IMR-90 (cell line): ENCODE measurements around the gene GAMT. TPM values are rescaled to one million over a fixed set of nuclear protein-coding genes. Genes with fewer than 3 reads are reported as not detected.
A peak's percentile ranks its signal among the peaks of the same experiment; 100 is the strongest.

Experiments used
- ATAC-seq: fragments of 200-7000 bp; cut with Tn5 transposase; 2 replicates; pipeline ENCODE4 v1.9.1; 2020; ENCODE audit warnings: low read depth, mild to moderate bottlenecking, moderate library complexity
- BruUV-seq: library from RNA; stranded (reverse); fragments of 400-500 nt; replicated peaks from 2 replicates; lab custom pipeline; 2021; lab: Mats Ljungman, UMichigan
- CTCF ChIA-PET: fragments of 300-600 bp; formaldehyde crosslinking; extraction: SDS; loops from one replicate; lab custom pipeline; 2021; ENCODE audit warnings: antibody characterized with exemption; lab: Yijun Ruan, JAX
- POLR2A ChIA-PET: fragments of 300-600 bp; sonication (Branson Sonifier 250); formaldehyde crosslinking; loops from one replicate; lab custom pipeline; 2022; ENCODE audit warnings: antibody characterized with exemption; ENCODE audit not compliant: unreplicated experiment; lab: Charles Lee
- DNase-seq: peaks from one replicate; pipeline ENCODE4 v3.0.0; 2013
- H2AFZ ChIP-seq: replicated peaks from 2 replicates; pipeline ENCODE3; 2013; ENCODE audit warnings: low read length, mild to moderate bottlenecking; ENCODE audit not compliant: poor library complexity
- H2AK5ac ChIP-seq: 2 replicates; pipeline ENCODE4 v1.6.1; 2013; ENCODE audit warnings: low read depth, low read length, inconsistent platforms
- H2AK9ac ChIP-seq: replicated peaks from 2 replicates; pipeline ENCODE3; 2013; ENCODE audit warnings: mild to moderate bottlenecking, low read depth, low read length, moderate library complexity; ENCODE audit not compliant: poor library complexity
- H2BK120ac ChIP-seq: 2 replicates; pipeline ENCODE4 v1.6.1; 2013; ENCODE audit warnings: low read depth, low read length, inconsistent platforms
- H2BK15ac ChIP-seq: 3 replicates; pipeline ENCODE4 v1.6.1; 2013; ENCODE audit warnings: low read depth, low read length, inconsistent platforms
- H2BK20ac ChIP-seq: 2 replicates; pipeline ENCODE4 v1.6.1; 2013; ENCODE audit warnings: low read depth, mild to moderate bottlenecking, inconsistent platforms, low read length, moderate library complexity
- H2BK5ac ChIP-seq: 2 replicates; pipeline ENCODE4 v1.6.1; 2013; ENCODE audit warnings: mild to moderate bottlenecking, low read depth, low read length, inconsistent platforms; ENCODE audit not compliant: poor library complexity, severe bottlenecking
- H3K14ac ChIP-seq: replicated peaks from 2 replicates; pipeline ENCODE4 v1.6.1; 2013; ENCODE audit warnings: low read depth, low read length, inconsistent platforms
- H3K18ac ChIP-seq: 2 replicates; pipeline ENCODE4 v1.6.1; 2013; ENCODE audit warnings: low read depth, low read length, control low read depth
- H3K23ac ChIP-seq: 2 replicates; pipeline ENCODE4 v1.6.1; 2013; ENCODE audit warnings: low read depth, low read length, inconsistent platforms
- H3K27ac ChIP-seq: 2 replicates; pipeline ENCODE4 v1.5.1; 2013; ENCODE audit warnings: mild to moderate bottlenecking, control low read depth, low read length; ENCODE audit not compliant: insufficient read depth
- H3K27me3 ChIP-seq: 2 replicates; pipeline ENCODE4 v1.6.1; 2013; ENCODE audit warnings: low read length; ENCODE audit not compliant: control insufficient read depth, insufficient read depth
- H3K36me3 ChIP-seq: 2 replicates; pipeline ENCODE4 v1.6.1; 2013; ENCODE audit warnings: low read length, mixed read lengths; ENCODE audit not compliant: control insufficient read depth, insufficient read depth
- H3K4ac ChIP-seq: 2 replicates; pipeline ENCODE4 v1.6.1; 2013; ENCODE audit warnings: low read depth, low read length, inconsistent platforms
- H3K4me1 ChIP-seq: 2 replicates; pipeline ENCODE4 v1.6.1; 2013; ENCODE audit warnings: low read length, mixed read lengths; ENCODE audit not compliant: control insufficient read depth, insufficient read depth
- H3K4me2 ChIP-seq: 2 replicates; pipeline ENCODE4 v1.6.1; 2013; ENCODE audit warnings: low read depth, mild to moderate bottlenecking, control low read depth, low read length, moderate library complexity
- H3K4me3 ChIP-seq: 2 replicates; pipeline ENCODE4 v1.5.1; 2013; ENCODE audit warnings: low read depth, mild to moderate bottlenecking, control low read depth, low read length, moderate library complexity; ENCODE audit not compliant: insufficient read depth
- H3K56ac ChIP-seq: 2 replicates; pipeline ENCODE4 v1.6.1; 2013; ENCODE audit warnings: low read length, inconsistent platforms; ENCODE audit not compliant: insufficient read depth; ENCODE audit errors: extremely low read depth
- H3K79me1 ChIP-seq, 2 experiments: 2 replicates each; pipeline ENCODE4 v1.6.1; 2013; ENCODE audit warnings: low read length in 2 of 2, inconsistent platforms in 1 of 2, low read depth in 1 of 2
- H3K9ac ChIP-seq: 2 replicates; pipeline ENCODE4 v1.6.1; 2013; ENCODE audit warnings: low read depth, low read length, control low read depth
- H3K9me1 ChIP-seq: 2 replicates; pipeline ENCODE4 v1.6.1; 2013; ENCODE audit warnings: low read length, inconsistent platforms; ENCODE audit not compliant: insufficient read depth
- H3K9me3 ChIP-seq: 2 replicates; pipeline ENCODE4 v1.6.1; 2013; ENCODE audit warnings: low read length; ENCODE audit not compliant: control insufficient read depth, insufficient read depth
- H4K20me1 ChIP-seq: 2 replicates; pipeline ENCODE4 v1.6.1; 2013; ENCODE audit warnings: low read length, inconsistent platforms; ENCODE audit not compliant: insufficient read depth
- H4K5ac ChIP-seq: 2 replicates; pipeline ENCODE4 v1.6.1; 2013; ENCODE audit warnings: mild to moderate bottlenecking, low read depth, low read length, control low read depth
- H4K8ac ChIP-seq, 2 experiments: 2 replicates each; pipeline ENCODE4 v1.6.1; 2013; ENCODE audit warnings: low read depth in 2 of 2, low read length in 2 of 2, control low read depth in 1 of 2, inconsistent platforms in 1 of 2
- H4K91ac ChIP-seq: 2 replicates; pipeline ENCODE4 v1.6.1; 2013; ENCODE audit warnings: low read depth, low read length, inconsistent platforms; ENCODE audit not compliant: insufficient read depth
- CEBPB ChIP-seq: IDR thresholded peaks from 2 replicates; pipeline ENCODE4 v1.6.1; 2012; ENCODE audit warnings: low read depth, low read length, improper control_type of control experiment
- ELK1 ChIP-seq: fragments of 150-350 bp; IDR thresholded peaks from 2 replicates; pipeline ENCODE4 v1.6.1; 2016; ENCODE audit warnings: low read depth, mild to moderate bottlenecking, low read length, moderate library complexity, borderline replicate concordance
- WGBS, 2 experiments: methylation state at CpG; one replicate each; pipeline versions ENCODE4 v1.1.5 to v1.1.7; 2013; ENCODE audit warnings: missing lambda C conversion rate in 2 of 2; ENCODE audit not compliant: insufficient read length in 1 of 2; ENCODE audit errors: extremely low coverage in 2 of 2; 5-methylcytosine and 5-hydroxymethylcytosine counted together
- dilution Hi-C: fragments of 300-500 bp; cut with HindIII; formaldehyde crosslinking; loops from one replicate; pipeline ENCODE4 v1.14.3; 2018; ENCODE audit warnings: low sequenced_read_pairs; ENCODE audit not compliant: unreplicated experiment
- in situ Hi-C: fragments of 300-500 bp; cut with MboI; formaldehyde crosslinking; loops from 3 replicates; pipeline ENCODE4 v1.14.3; 2019; ENCODE audit warnings: low sequenced_read_pairs, inconsistent platforms, mixed read lengths
- intact Hi-C: fragments of 100-400 bp; cut with micrococcal nuclease; formaldehyde crosslinking; loops from 2 replicates; pipeline ENCODE4 v1.10.0; 2022
- polyA plus RNA-seq, 3 experiments: library from polyadenylated mRNA; depleted of rRNA; stranded (reverse); fragments of >200 nt; gene quantifications; 2 replicates each; pipeline ENCODE4 v1.2.3, GENCODE V29; 2012; ENCODE audit warnings: low replicate concordance in 1 of 3
- total RNA-seq: library from RNA; depleted of rRNA; stranded (reverse); fragments of >200 nt; gene quantifications from 2 replicates; pipeline ENCODE4 v1.2.3, GENCODE V29; 2012

The GAMT gene
- total and polyA plus RNA-seq, 2 of the 4 experiments (the other 2 are of a cell fraction): 22.8 to 51.8 TPM

GRCh38 chr19:1384085-1384462 is 17.3 kb downstream of the GAMT start:
- Histone ChIP-seq H3K4me2 (peak overlapping the region; percentile 84), H3K4ac (peak overlapping the region; percentile 51; the same call in 1 of the 2 replicates), H3K27me3 (no peaks in the 10 kb centered on the region), H2BK5ac (no peak overlapping the region), H3K18ac (no peak overlapping the region), H3K36me3 (peaks cover 6% of the 10 kb centered on the region), H3K56ac (0 out of 2 replicates have a peak overlapping the region, but pooled peaks have one; percentile 2), H3K27ac (peak overlapping the region; percentile 59), H2AFZ (peak overlapping the region; percentile 90), H4K91ac (no peak overlapping the region; the same call in 1 of the 2 replicates), H2AK5ac (peak overlapping the region; percentile 45; the same call in 1 of the 2 replicates), H3K9ac (peak overlapping the region; percentile 76), H4K20me1 (peaks cover 9% of the 10 kb centered on the region), H2BK20ac (no peak overlapping the region), H2BK120ac (no peak overlapping the region), H3K9me1 (peaks cover 3% of the 10 kb centered on the region; the same call in 1 of the 2 replicates), H3K9me3 (no peaks in the 10 kb centered on the region), H3K14ac (no peak overlapping the region), H3K4me3 (peak overlapping the region; percentile 58), H4K5ac (peak overlapping the region; percentile 47; the same call in 1 of the 2 replicates), H3K4me1 (no peaks in the 10 kb centered on the region), H3K79me1 (peaks cover 9 to 43% of the 10 kb centered on the region in 2 experiments; a peak in 3 of 4 replicates), H3K23ac (no peak overlapping the region), H2AK9ac (peak overlapping the region; percentile 89), H2BK15ac (no peak overlapping the region), H4K8ac (peak overlapping the region; percentile 67 to 73; a peak in 3 of 4 replicates)
- ChIA-PET POLR2A (no interaction called here), CTCF (interaction anchor here (0.9 kb wide), 1 partner anchor 131 kb away, joined by 3 read pairs; no protein-coding TSS in a partner anchor)
- ATAC-seq (no peak), DNase-seq (no peak)
- 0% methylated on average over 6 of the region's 23 CpGs; no CpG with 5 or more reads in 1 of the 2 experiments for WGBS, 2 experiments
- BruUV-seq: no TSS peak
- intact Hi-C loops (no loop called here), in situ Hi-C loops (no loop called here), dilution Hi-C loops (no loop called here)
- TF ChIP-seq ELK1: no peak
- 0 out of 2 replicates have a peak, but pooled peaks have one; percentile 1 for TF ChIP-seq CEBPB
